Parathyroid adenoma (tissue), 2 donors: ENCODE measurements around the gene FN1.

ENCODE experiments used
- H2AFZ ChIP-seq: fragments of 300-600 bp; sonication (generic); one replicate; pipeline ENCODE4 v1.7.0; 2017; ENCODE audit warnings: antibody characterized with exemption, mild to moderate bottlenecking
- H3K27ac ChIP-seq: fragments of 300-600 bp; sonication (generic); one replicate; pipeline ENCODE4 v1.7.0; 2017
- H3K27me3 ChIP-seq: fragments of 300-600 bp; sonication (generic); one replicate; pipeline ENCODE4 v1.7.0; 2017; ENCODE audit warnings: low read length; ENCODE audit not compliant: control insufficient read depth, insufficient read depth
- H3K36me3 ChIP-seq: fragments of 300-600 bp; sonication (generic); one replicate; pipeline ENCODE4 v1.7.0; 2017; ENCODE audit warnings: low read length; ENCODE audit not compliant: control insufficient read depth, insufficient read depth
- H3K4me1 ChIP-seq: fragments of 300-600 bp; sonication (generic); one replicate; pipeline ENCODE4 v1.7.0; 2017; ENCODE audit warnings: control low read depth
- H3K4me2 ChIP-seq: fragments of 300-600 bp; sonication (generic); one replicate; pipeline ENCODE4 v1.7.0; 2017; ENCODE audit warnings: low read length
- H3K4me3 ChIP-seq: fragments of 300-600 bp; sonication (generic); one replicate; pipeline ENCODE4 v1.7.0; 2017; ENCODE audit warnings: low read depth, low read length
- H3K79me2 ChIP-seq: fragments of 300-600 bp; sonication (generic); one replicate; pipeline ENCODE4 v1.7.0; 2017; ENCODE audit warnings: control low read depth
- H3K9ac ChIP-seq: fragments of 300-600 bp; sonication (generic); one replicate; pipeline ENCODE4 v1.7.0; 2017; ENCODE audit warnings: mild to moderate bottlenecking
- H3K9me3 ChIP-seq: fragments of 300-600 bp; sonication (generic); one replicate; pipeline ENCODE4 v1.7.0; 2017; ENCODE audit warnings: low read length; ENCODE audit not compliant: control insufficient read depth
- CTCF ChIP-seq: fragments of 300-600 bp; sonication (generic); IDR thresholded peaks from one replicate; pipeline ENCODE4 v1.7.0; 2017; ENCODE audit warnings: antibody characterized with exemption, mild to moderate bottlenecking
- donor health status: primary hyperparathyroidism.

Gene FN1

GRCh38 chr2:215465256-215465655 lies 29.4 kb upstream of the FN1 start:
- Histone ChIP-seq H3K9me3 (no peaks in the 10 kb centered on the region), H3K79me2 (no peaks in the 10 kb centered on the region), H3K27me3 (no peaks in the 10 kb centered on the region), H3K4me2 (no peak overlapping the region), H2AFZ (no peak overlapping the region), H3K4me3 (no peak overlapping the region), H3K4me1 (no peaks in the 10 kb centered on the region), H3K27ac (no peak overlapping the region), H3K9ac (no peak overlapping the region), H3K36me3 (no peaks in the 10 kb centered on the region)
- TF ChIP-seq CTCF, result no peak

- H3K27me3 ChIP-seq, result no peaks in the 10 kb centered on the region
- H3K36me3 ChIP-seq, result no peaks in the 10 kb centered on the region
- H3K9ac ChIP-seq, result no peak overlapping the region
- H3K27ac ChIP-seq, result no peak overlapping the region
- no peaks in the 10 kb centered on the region for H3K79me2 ChIP-seq
- no peaks in the 10 kb centered on the region for H3K9me3 ChIP-seq
- H3K4me2 ChIP-seq, result no peak overlapping the region
- TF ChIP-seq CTCF, result no peak
- no peak overlapping the region for H3K4me3 ChIP-seq
- H3K4me1 ChIP-seq, result no peaks in the 10 kb centered on the region
- no peak overlapping the region for H2AFZ ChIP-seq
Measured at GRCh38 chr2:215461836-215462532, 26.1 kb upstream of the FN1 start.

- no peak overlapping the region for H3K4me3 ChIP-seq
- H3K4me1 ChIP-seq, result no peaks in the 10 kb centered on the region
- H3K4me2 ChIP-seq, result no peak overlapping the region
- no peak overlapping the region for H3K9ac ChIP-seq
- H3K27ac ChIP-seq, result no peak overlapping the region
- TF ChIP-seq CTCF, result no peak
- H3K36me3 ChIP-seq, result no peaks in the 10 kb centered on the region
- H3K9me3 ChIP-seq, result no peaks in the 10 kb centered on the region
- H2AFZ ChIP-seq, result no peak overlapping the region
- no peaks in the 10 kb centered on the region for H3K79me2 ChIP-seq
- no peaks in the 10 kb centered on the region for H3K27me3 ChIP-seq
Measured at GRCh38 chr2:215460682-215461382, 25.0 kb upstream of the FN1 start.

- no peak overlapping the region for H3K4me2 ChIP-seq
- no peaks in the 10 kb centered on the region for H3K9me3 ChIP-seq
- no peaks in the 10 kb centered on the region for H3K79me2 ChIP-seq
- H3K4me1 ChIP-seq, result no peaks in the 10 kb centered on the region
- H3K9ac ChIP-seq, result no peak overlapping the region
- H3K4me3 ChIP-seq, result no peak overlapping the region
- no peak for TF ChIP-seq CTCF
- no peak overlapping the region for H3K27ac ChIP-seq
- H2AFZ ChIP-seq, result no peak overlapping the region
- no peaks in the 10 kb centered on the region for H3K27me3 ChIP-seq
- H3K36me3 ChIP-seq, result no peaks in the 10 kb centered on the region
Measured at GRCh38 chr2:215455958-215456357, 20.1 kb upstream of the FN1 start.
